Astrocyte (in vitro differentiated cells and primary cell): ENCODE results near the gene PLPP4. TPM values are rescaled to one million over a fixed set of nuclear protein-coding genes. Genes with fewer than 3 reads are reported as not detected.

ENCODE experiments used
- DNase-seq: peaks from one replicate; pipeline ENCODE4 v3.0.0-alpha.2; 2010; ENCODE audit warnings: low read depth
- FAIRE-seq: peaks from 2 replicates; lab custom pipeline; 2011; peaks lifted over from hg19 to GRCh38; lab: Jason Lieb, UNC
- H2AFZ ChIP-seq: 2 replicates; pipeline ENCODE4 v1.6.0; 2012; ENCODE audit warnings: low read depth, low read length, inconsistent platforms
- H3K27ac ChIP-seq: 2 replicates; pipeline ENCODE4 v1.5.1; 2011; ENCODE audit warnings: low read depth, low read length, inconsistent platforms
- H3K27me3 ChIP-seq: 2 replicates; pipeline ENCODE4 v1.6.0; 2011; ENCODE audit warnings: low read length, inconsistent platforms; ENCODE audit not compliant: insufficient read depth
- H3K36me3 ChIP-seq: 2 replicates; pipeline ENCODE4 v1.5.1; 2011; ENCODE audit warnings: low read length, inconsistent platforms; ENCODE audit not compliant: insufficient read depth
- H3K4me1 ChIP-seq: 2 replicates; pipeline ENCODE4 v1.5.1; 2011; ENCODE audit warnings: low read length, inconsistent platforms; ENCODE audit not compliant: insufficient read depth
- H3K4me2 ChIP-seq: 2 replicates; pipeline ENCODE4 v1.6.0; 2012; ENCODE audit warnings: low read length, inconsistent platforms
- H3K4me3 ChIP-seq: 2 replicates; pipeline ENCODE4 v1.5.1; 2011; ENCODE audit warnings: low read depth, mild to moderate bottlenecking, low read length, inconsistent platforms; ENCODE audit not compliant: insufficient read depth
- H3K79me2 ChIP-seq: 2 replicates; pipeline ENCODE4 v1.6.0; 2012; ENCODE audit warnings: mild to moderate bottlenecking, low read length, inconsistent platforms; ENCODE audit not compliant: insufficient read depth
- H3K9ac ChIP-seq: 2 replicates; pipeline ENCODE4 v1.6.0; 2012; ENCODE audit warnings: mild to moderate bottlenecking, low read length, inconsistent platforms
- H3K9me3 ChIP-seq: 2 replicates; pipeline ENCODE4 v1.5.1; 2012; ENCODE audit warnings: low read depth, mild to moderate bottlenecking, low read length, inconsistent platforms; ENCODE audit not compliant: insufficient read depth
- H4K20me1 ChIP-seq: 2 replicates; pipeline ENCODE4 v1.6.0; 2012; ENCODE audit warnings: low read length, inconsistent platforms; ENCODE audit not compliant: insufficient read depth
- H3K27ac Mint-ChIP-seq: one replicate; pipeline ENCODE4 v1.8.0; 2021; ENCODE audit warnings: mild to moderate bottlenecking, mixed read lengths; ENCODE audit not compliant: unreplicated experiment
- H3K27me3 Mint-ChIP-seq: one replicate; pipeline ENCODE4 v1.8.0; 2021; ENCODE audit warnings: low read depth, mixed read lengths; ENCODE audit not compliant: unreplicated experiment
- H3K36me3 Mint-ChIP-seq: one replicate; pipeline ENCODE4 v1.8.0; 2021; ENCODE audit warnings: low read depth, mixed read lengths; ENCODE audit not compliant: unreplicated experiment
- H3K4me1 Mint-ChIP-seq: one replicate; pipeline ENCODE4 v1.8.0; 2021; ENCODE audit warnings: low read depth, mixed read lengths; ENCODE audit not compliant: unreplicated experiment
- H3K4me3 Mint-ChIP-seq: one replicate; pipeline ENCODE4 v1.8.0; 2021; ENCODE audit warnings: mild to moderate bottlenecking, moderate library complexity, mixed read lengths; ENCODE audit not compliant: unreplicated experiment
- H3K9me3 Mint-ChIP-seq: one replicate; pipeline ENCODE4 v1.8.0; 2021; ENCODE audit warnings: mild to moderate bottlenecking, mixed read lengths; ENCODE audit not compliant: unreplicated experiment
- CTCF ChIP-seq: IDR thresholded peaks from 2 replicates; pipeline ENCODE4 v1.5.1; 2011; ENCODE audit warnings: low read depth, mild to moderate bottlenecking, inconsistent platforms, low read length, moderate library complexity; ENCODE audit not compliant: insufficient read depth
- EZH2 ChIP-seq: IDR thresholded peaks from 2 replicates; pipeline ENCODE4 v1.6.1; 2012; ENCODE audit warnings: mild to moderate bottlenecking, low read length, inconsistent platforms; ENCODE audit not compliant: insufficient read depth
- total RNA-seq: library from RNA; stranded (reverse); gene quantifications from 2 replicates; pipeline ENCODE4 v1.2.1, GENCODE V29; 2021

The PLPP4 gene
- total RNA-seq, 1 donor from 2014 or later = 44.1 TPM

GRCh38 chr10:120521880-120522279 is 64.9 kb downstream of the PLPP4 start:
- DNase-seq = no peak
- Histone ChIP-seq H3K4me3 (no peak overlapping the region), H3K4me2 (no peak overlapping the region), H3K36me3 (peaks cover 3% of the 10 kb centered on the region), H3K27ac (no peak overlapping the region), H3K9ac (no peak overlapping the region), H3K4me1 (no peaks in the 10 kb centered on the region), H2AFZ (no peak overlapping the region), H3K9me3 (no peaks in the 10 kb centered on the region), H3K27me3 (no peaks in the 10 kb centered on the region), H4K20me1 (peaks cover 18% of the 10 kb centered on the region), H3K79me2 (no peaks in the 10 kb centered on the region)
- no peaks in the 10 kb centered on the region for H3K27me3 Mint-ChIP-seq
- no peak for TF ChIP-seq CTCF
- TF ChIP-seq EZH2 = no peak
- H3K4me1 Mint-ChIP-seq = peaks cover 22% of the 10 kb centered on the region
- H3K36me3 Mint-ChIP-seq = peaks cover 19% of the 10 kb centered on the region
- no peak for FAIRE-seq
- peaks cover 1% of the 10 kb centered on the region for H3K9me3 Mint-ChIP-seq
- H3K27ac Mint-ChIP-seq = no peak overlapping the region
- no peak overlapping the region for H3K4me3 Mint-ChIP-seq

GRCh38 chr10:120527691-120528090 is 70.7 kb downstream of the PLPP4 start:
- no peak for DNase-seq
- FAIRE-seq = no peak
- no peak overlapping the region for H3K9ac ChIP-seq
- H3K4me1 ChIP-seq = no peaks in the 10 kb centered on the region
- peaks cover 5% of the 10 kb centered on the region for H3K36me3 ChIP-seq
- H3K27me3 ChIP-seq = no peaks in the 10 kb centered on the region
- TF ChIP-seq CTCF = no peak
- TF ChIP-seq EZH2 = no peak
- H4K20me1 ChIP-seq = peaks cover 3% of the 10 kb centered on the region
- H3K27me3 Mint-ChIP-seq = no peaks in the 10 kb centered on the region
- no peak overlapping the region for H3K27ac ChIP-seq
- H3K4me1 Mint-ChIP-seq = peaks cover 6% of the 10 kb centered on the region
- no peak overlapping the region for H3K4me2 ChIP-seq
- H3K4me3 Mint-ChIP-seq = no peak overlapping the region
- H2AFZ ChIP-seq = no peak overlapping the region
- no peaks in the 10 kb centered on the region for H3K79me2 ChIP-seq
- no peak overlapping the region for H3K4me3 ChIP-seq
- no peaks in the 10 kb centered on the region for H3K9me3 ChIP-seq
- peaks cover 19% of the 10 kb centered on the region for H3K36me3 Mint-ChIP-seq
- no peak overlapping the region for H3K27ac Mint-ChIP-seq
- peaks cover 1% of the 10 kb centered on the region for H3K9me3 Mint-ChIP-seq

GRCh38 chr10:120530699-120531098 is 73.7 kb downstream of the PLPP4 start:
- Mint-ChIP-seq H3K27ac (no peak overlapping the region), H3K9me3 (peaks cover 4% of the 10 kb centered on the region), H3K4me1 (peaks cover 4% of the 10 kb centered on the region), H3K36me3 (peaks cover 20% of the 10 kb centered on the region), H3K4me3 (no peak overlapping the region), H3K27me3 (no peaks in the 10 kb centered on the region)
- H3K79me2 ChIP-seq = no peaks in the 10 kb centered on the region
- H3K4me2 ChIP-seq = no peak overlapping the region
- FAIRE-seq = no peak
- no peaks in the 10 kb centered on the region for H3K27me3 ChIP-seq
- H3K9ac ChIP-seq = no peak overlapping the region
- peaks cover 3% of the 10 kb centered on the region for H4K20me1 ChIP-seq
- no peak for DNase-seq
- TF ChIP-seq EZH2 (no peak), CTCF (no peak)
- H3K27ac ChIP-seq = no peak overlapping the region
- peaks cover 5% of the 10 kb centered on the region for H3K36me3 ChIP-seq
- H3K4me3 ChIP-seq = no peak overlapping the region
- H3K9me3 ChIP-seq = no peaks in the 10 kb centered on the region
- no peaks in the 10 kb centered on the region for H3K4me1 ChIP-seq
- no peak overlapping the region for H2AFZ ChIP-seq
